Lower leg skin (tissue), 3 donors: ENCODE results near the gene ZFYVE28.

Experiments used
- POLR2A ChIP-seq, 2 donors: fragments of 450-650 bp; IDR thresholded peaks; one replicate each; pipeline ENCODE4 v1.6.1; 2016 to 2017; ENCODE audit warnings: antibody characterized with exemption in 2 of 2, mild to moderate bottlenecking in 1 of 2, moderate library complexity in 1 of 2
- TF ChIP-seq, protein P1 (sequence below), 3 donors: fragments of 450-650 bp; IDR thresholded peaks; one replicate each; pipeline ENCODE4 v1.5.1; 2016; ENCODE audit warnings: antibody characterized with exemption in 3 of 3, mild to moderate bottlenecking in 3 of 3, moderate library complexity in 2 of 3

- TF ChIP-seq, protein P1, sequence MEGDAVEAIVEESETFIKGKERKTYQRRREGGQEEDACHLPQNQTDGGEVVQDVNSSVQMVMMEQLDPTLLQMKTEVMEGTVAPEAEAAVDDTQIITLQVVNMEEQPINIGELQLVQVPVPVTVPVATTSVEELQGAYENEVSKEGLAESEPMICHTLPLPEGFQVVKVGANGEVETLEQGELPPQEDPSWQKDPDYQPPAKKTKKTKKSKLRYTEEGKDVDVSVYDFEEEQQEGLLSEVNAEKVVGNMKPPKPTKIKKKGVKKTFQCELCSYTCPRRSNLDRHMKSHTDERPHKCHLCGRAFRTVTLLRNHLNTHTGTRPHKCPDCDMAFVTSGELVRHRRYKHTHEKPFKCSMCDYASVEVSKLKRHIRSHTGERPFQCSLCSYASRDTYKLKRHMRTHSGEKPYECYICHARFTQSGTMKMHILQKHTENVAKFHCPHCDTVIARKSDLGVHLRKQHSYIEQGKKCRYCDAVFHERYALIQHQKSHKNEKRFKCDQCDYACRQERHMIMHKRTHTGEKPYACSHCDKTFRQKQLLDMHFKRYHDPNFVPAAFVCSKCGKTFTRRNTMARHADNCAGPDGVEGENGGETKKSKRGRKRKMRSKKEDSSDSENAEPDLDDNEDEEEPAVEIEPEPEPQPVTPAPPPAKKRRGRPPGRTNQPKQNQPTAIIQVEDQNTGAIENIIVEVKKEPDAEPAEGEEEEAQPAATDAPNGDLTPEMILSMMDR (IDR thresholded peaks at IDR 0.05), result no peak
- no peak for TF ChIP-seq POLR2A (IDR thresholded peaks at IDR 0.05)
Observed at GRCh38 chr4:2356123-2357069, 62.0 kb downstream of the ZFYVE28 start.
